HG03175 (cell line): ENCODE measurements around the gene ZBTB33.

Source experiments
- ATAC-seq: cut with Tn5 transposase; IDR thresholded peaks from one replicate; pipeline ENCODE4 v1.9.1; 2021; ENCODE audit warnings: mild to moderate bottlenecking, moderate library complexity; ENCODE audit not compliant: unreplicated experiment

The ZBTB33 gene

DNA sequence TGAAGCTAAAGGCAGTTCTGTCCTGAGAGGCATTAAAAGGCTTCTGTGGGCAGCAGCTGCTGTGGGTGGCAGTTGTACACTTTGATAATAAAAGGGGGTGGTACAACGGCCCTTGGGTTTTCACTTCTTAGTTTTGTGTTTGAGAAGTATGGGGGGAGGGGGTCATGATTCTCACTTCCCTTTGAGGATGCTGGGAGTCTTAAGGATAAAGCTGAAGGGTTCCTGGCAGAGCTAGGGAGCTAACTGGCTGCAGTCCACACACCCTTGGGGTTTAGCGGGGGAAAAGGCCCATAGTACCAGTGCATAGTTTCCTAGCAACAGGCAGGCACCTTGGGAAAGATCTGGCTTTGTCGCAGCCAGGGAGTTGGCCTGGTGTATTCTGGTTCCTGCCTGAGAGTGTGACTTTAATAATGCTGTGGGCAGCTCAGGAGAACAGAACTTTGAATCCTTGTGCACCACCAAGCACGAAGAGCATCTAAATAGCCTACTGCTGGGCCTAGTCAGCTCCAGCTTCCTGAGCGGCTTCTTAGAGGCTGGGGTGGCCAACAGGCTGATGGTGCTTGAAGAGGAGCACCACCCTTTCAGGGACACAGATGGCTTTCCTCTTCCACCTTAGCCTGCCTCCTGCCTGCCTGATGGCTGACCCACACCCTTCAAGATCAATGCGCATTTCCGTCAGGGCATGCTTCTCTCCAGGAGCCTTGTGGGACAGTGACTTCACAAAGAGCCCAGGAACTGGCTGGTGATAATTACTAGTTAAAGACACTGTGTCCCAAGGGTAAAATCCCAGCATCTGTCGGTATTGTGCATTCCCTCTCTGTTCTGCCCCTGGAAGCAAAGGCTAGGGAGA, 12.5 kb downstream of the ZBTB33 start:
- no peak for ATAC-seq

DNA sequence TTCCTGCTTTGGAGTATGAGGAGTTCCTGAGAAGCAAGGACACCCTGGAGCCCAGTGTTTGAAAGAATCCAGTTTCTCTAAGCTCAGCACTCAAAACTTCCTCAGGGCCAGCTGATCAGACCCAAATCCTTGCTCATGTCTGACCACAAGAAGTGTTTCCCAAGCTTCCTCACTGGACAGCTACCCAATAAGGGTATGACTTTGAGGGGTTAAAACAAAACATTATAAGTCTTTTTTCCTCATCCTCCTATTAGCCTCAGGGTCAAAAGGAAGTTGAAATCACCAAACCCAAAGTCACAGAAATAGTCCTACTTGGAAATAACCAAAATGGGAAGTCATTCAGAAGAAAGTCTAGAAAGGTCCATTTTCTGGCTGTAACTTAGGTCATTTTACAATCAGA, 13.7 kb downstream of the ZBTB33 start:
- no peak for ATAC-seq

DNA sequence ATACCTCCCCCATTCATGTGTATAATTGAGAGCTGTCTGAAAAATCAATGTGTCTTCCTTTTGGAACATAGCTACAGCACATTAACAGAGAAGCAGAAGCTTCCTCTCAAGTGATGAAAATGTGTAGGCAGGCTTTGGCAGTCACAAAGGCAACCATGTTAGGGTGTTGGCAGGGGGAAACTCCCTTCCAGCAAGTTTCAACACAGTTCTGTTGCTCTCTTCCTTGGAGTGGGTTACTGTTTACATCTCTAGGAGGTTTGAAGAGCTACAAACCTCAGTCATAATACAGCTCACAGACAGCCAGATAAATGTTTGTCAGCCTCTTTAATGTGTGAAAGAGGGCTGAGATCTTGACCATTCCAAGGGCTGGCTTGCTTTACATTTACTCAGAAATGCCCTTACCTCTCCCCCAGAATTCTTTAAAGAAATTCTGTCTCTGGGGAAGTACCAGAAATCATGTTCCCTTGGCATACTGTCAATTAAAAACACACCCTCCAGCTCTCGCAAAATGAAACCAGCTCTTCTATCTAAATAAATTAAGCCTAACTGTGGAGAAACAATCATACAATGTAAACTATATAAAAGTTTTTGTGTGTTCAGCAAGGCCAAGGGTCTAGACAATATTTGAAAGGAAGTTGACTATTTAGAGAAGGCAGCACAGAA, 18.9 kb downstream of the ZBTB33 start:
- no peak for ATAC-seq

- no peak for ATAC-seq
Measured at GRCh38 chrX:120270567-120270966, 20.0 kb downstream of the ZBTB33 start.

- ATAC-seq = no peak
Measured at GRCh38 chrX:120271218-120271617, 20.6 kb downstream of the ZBTB33 start.

DNA sequence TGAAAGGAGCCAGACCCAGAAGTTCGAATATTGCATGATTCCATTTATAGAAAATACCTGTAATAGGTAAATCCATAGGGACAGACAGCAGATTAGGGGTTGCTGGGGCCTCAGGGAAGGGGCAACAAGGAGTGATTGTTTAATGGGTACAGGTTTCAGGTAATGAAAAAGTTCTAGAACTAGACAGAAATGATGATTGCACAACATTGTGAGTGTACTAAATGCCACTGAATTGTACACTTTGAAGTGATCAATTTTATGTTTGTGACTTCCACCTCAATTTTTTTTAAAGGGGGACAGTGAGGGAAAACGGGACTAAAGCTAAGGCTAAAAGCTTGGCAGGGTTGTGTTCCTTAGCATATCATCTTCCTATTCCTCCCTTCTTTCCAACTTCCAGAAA, 23.5 kb downstream of the ZBTB33 start:
- no peak for ATAC-seq

DNA sequence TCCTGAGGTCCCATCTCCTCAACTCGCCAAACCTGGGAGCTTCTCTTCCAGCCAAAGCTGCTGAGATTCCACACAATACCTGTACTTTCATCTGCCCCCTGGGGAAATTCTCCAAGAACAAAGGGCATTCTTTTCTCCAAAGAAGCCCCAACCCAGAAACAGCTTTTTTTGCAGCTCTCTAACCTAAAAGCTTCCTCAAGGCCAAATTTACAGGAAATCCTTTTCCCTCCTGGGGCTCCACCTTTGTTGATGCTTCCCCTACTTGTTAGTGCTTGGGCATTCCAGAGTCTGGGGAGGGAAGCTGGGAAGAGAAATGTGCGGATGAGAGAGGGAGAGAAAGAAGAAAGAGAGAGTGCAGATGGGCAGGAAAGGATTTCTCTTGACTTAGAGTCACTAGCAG, 24.3 kb downstream of the ZBTB33 start:
- no peak for ATAC-seq

GRCh38 chrX:120281021-120281624, 30.5 kb downstream of the ZBTB33 start:
- no peak for ATAC-seq

GRCh38 chrX:120281761-120282160, 31.1 kb downstream of the ZBTB33 start:
- ATAC-seq = no peak

DNA sequence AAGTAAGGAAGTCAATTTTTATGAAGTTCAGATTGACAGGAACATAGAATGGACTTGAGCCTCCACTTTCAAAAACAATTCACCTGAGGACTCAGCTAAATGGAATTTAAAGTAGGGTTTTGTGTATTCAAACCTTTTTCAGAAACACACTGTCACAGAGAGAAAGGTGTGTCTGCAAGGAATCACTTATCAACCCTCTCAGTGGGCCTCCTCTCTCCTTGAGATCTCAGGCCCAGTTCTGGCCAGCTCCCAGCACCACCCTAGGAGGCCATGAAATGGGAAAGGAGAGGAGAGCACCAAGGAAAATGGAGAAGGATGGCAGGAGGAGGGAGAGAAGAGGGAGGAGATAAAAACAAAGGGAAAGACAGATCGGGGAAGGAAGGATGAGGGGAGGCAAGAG, 32.1 kb downstream of the ZBTB33 start:
- ATAC-seq = no peak

GRCh38 chrX:120286733-120287512, 36.3 kb downstream of the ZBTB33 start:
- peak; percentile 55 for ATAC-seq

DNA sequence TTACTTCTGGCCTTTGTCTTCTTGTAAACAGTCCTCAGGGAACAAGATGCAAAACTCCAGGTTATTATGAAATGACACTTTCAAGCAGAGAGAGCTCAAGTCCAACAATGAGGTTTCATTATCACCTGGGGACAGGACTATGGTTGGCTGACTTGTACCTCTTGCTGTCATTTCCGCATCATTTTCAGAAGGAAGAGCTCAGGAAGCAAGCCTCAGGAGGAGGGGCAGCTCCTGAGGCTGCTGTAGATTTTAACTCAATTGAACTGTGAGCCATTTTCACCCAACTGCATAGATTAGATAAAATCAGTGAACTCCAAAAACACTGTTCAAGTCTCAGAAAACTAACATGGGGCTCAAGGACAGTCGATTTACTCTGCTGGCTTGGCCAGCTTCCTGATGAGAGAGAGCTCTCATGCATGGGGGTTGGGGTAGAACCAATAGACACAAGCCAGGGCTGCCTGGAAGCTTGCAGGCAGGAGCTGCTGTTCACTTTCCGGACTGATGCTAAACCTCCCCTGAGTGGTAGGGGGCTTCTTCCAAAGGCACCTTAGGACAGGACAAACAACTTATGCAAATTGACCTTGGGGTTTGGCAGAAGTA, 37.0 kb downstream of the ZBTB33 start:
- peak; percentile 70 for ATAC-seq

DNA sequence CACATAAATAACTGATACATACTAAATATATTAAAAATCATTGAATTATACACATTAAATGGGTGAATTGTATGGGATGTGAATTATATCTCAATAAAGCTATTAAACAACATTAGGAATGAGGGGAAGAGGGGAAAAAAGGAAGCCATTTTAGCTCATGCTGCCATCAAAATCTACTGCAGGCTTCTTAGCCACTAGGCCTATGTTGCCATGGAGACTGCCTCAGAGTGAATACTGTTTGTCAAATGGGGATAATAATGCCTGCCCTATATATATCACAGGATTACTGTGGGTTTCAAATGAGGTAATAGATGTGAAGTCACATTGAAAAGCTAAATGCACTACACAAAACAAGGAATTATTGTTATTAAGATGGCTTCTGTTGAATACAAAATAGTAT, 39.5 kb downstream of the ZBTB33 start:
- no peak for ATAC-seq

DNA sequence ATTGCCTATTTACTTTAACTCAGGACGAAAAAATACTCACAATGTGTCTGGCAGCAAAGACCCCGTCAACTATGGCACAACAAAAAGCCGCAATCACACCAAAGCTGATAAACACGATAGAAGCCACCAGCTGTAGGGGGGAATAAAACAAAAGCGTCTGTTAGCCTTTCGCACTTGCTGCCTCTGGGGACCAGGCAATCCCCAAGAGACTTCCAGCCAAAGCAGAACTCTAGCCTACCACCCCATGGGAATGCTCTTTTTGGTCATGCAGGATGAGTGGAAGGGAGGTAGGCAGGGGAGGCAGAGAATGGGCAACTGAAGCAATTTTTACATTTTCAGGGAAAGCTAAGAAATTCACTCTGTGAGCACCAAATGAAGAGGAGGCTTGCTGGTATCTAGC, 40.6 kb downstream of the ZBTB33 start:
- no peak for ATAC-seq

DNA sequence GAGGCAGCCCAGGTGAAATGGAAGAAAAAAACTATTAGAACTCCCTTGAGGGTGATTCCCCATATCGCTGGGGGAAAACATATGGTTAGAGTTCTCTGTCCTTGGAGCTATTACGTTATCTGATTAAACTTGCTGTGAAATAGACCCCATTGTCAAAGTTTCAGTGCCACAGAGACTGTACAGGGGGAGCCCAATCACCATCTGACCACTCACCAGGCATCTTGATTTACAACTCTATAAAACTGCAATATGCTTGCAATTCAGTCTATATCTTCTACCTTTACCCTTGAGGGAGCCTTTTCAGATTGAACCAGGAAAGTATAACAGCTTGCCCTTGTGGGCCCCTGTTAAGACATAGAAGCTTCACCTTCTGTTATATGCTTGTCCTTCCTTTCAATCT, 42.4 kb downstream of the ZBTB33 start:
- no peak for ATAC-seq

- no peak for ATAC-seq
Measured at GRCh38 chrX:120294651-120295050, 44.0 kb downstream of the ZBTB33 start.

DNA sequence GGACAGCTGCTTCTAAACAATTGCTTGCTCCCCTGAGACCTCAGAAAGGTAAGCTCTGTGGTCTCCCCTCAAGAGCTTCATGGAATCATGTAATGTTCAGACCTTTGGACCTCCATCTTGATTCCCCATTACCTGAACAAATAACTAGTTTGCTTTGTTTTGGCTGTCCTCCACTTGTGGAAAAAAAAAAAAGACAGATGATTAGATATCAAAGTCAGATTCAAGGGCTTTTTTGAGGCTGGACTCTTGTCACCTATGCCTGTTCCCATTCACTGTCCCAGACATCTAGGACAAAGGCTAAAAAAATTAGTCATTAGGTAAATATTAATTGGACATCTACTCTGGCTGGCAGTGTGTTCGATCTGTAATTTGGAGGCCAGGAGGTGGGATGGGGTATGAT, 47.3 kb downstream of the ZBTB33 start:
- ATAC-seq = no peak

GRCh38 chrX:120299928-120300327, 49.3 kb downstream of the ZBTB33 start:
- no peak for ATAC-seq

DNA sequence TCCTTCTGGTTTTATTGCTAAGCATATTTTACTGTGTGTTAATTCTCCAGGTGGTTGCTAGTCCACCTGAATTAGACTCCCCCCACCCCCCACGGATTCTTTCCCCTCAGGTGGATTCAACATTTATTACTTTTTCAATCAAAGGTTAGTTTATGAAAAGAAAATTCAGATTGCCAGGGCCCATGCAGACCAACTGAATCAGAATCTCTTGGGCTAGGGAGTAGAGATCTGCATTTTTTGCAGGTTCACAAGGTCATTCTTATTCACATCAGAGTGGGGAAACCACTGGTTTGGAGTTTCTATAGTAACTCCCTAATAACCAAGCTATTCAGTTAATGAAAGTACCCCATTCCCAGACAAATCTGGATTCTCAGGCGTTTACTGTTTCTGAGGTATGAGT, 50.9 kb downstream of the ZBTB33 start:
- ATAC-seq = no peak

DNA sequence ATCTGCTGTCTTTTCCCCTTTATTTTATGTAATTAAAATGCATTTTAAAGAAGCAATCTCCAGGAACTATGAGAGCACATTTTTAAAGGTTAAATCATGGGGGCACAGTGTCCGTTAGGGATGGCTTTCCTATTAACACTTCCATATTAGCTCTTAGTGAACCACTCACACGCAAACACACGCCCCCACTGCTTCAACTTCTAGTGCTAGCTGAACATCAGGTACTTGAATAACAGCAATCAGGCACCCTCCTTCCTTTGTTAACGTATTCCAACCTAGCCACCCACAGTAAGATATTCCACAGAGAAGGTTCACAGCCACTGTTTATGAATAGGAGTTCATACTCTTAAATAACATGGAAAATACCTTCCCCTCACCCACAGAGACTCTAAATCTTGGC, 51.3 kb downstream of the ZBTB33 start:
- peak; percentile 17 for ATAC-seq

- ATAC-seq = peak; percentile 96
Measured at GRCh38 chrX:120302434-120302833, 51.8 kb downstream of the ZBTB33 start.
